ENCODE data around the gene ORAI2.
"Not testable (repeated sequence)": the region's sequence is repeated elsewhere in the genome, so short reads cannot be mapped to it uniquely, and the experiment has no call there.

The ORAI2 gene

GRCh38 chr7:102433219-102434038 is at the start of gene ORAI2:
Gene ORAI2 (plus strand): TSS chr7:102433575. CDS start chr7:102438957, 5,382 bp downstream.
- TF ChIP-seq POLR2A (IDR thresholded peaks at IDR 0.05; ENCODE audit: low read depth, low read length): peak; percentile 81
- DNase-seq (ENCODE audit: insufficient read length, low spot score) (peak; percentile 85), FAIRE-seq (no peak)

- DNase-seq (ENCODE audit: insufficient read length, low spot score) (no peak), FAIRE-seq (no peak)
- no peak for TF ChIP-seq POLR2A (IDR thresholded peaks at IDR 0.05; ENCODE audit: low read depth, low read length)
Measured at GRCh38 chr7:102387064-102387463, 46.3 kb upstream of the ORAI2 start.

- no peak for TF ChIP-seq POLR2A (IDR thresholded peaks at IDR 0.05; ENCODE audit: low read depth, low read length)
- no peak for FAIRE-seq
Measured at GRCh38 chr7:102389810-102390209, 43.6 kb upstream of the ORAI2 start.

GRCh38 chr7:102390697-102391484 is 42.5 kb upstream of the ORAI2 start:
- TF ChIP-seq POLR2A (IDR thresholded peaks at IDR 0.05; ENCODE audit: low read depth, low read length): no peak
- DNase-seq (ENCODE audit: insufficient read length, low spot score): peak; percentile 77
- FAIRE-seq: no peak

More at GRCh38 chr7:102389810-102390209, 43.6 kb upstream of the ORAI2 start:
- DNase-seq (ENCODE audit: insufficient read length, low spot score): no peak

- DNase-seq (ENCODE audit: insufficient read length, low spot score) (no peak), FAIRE-seq (no peak)
- TF ChIP-seq POLR2A (IDR thresholded peaks at IDR 0.05; ENCODE audit: low read depth, low read length): no peak
Measured at GRCh38 chr7:102392330-102392729, 41.0 kb upstream of the ORAI2 start.

GRCh38 chr7:102393467-102393866 is 39.9 kb upstream of the ORAI2 start:
- FAIRE-seq: no peak
- DNase-seq (ENCODE audit: insufficient read length, low spot score): no peak
- no peak for TF ChIP-seq POLR2A (IDR thresholded peaks at IDR 0.05; ENCODE audit: low read depth, low read length)

GRCh38 chr7:102395592-102395872 is 37.8 kb upstream of the ORAI2 start:
- no peak for TF ChIP-seq POLR2A (IDR thresholded peaks at IDR 0.05; ENCODE audit: low read depth, low read length)
- FAIRE-seq: no peak
- no peak for DNase-seq (ENCODE audit: insufficient read length, low spot score)

GRCh38 chr7:102395873-102396709 is 37.3 kb upstream of the ORAI2 start, which contains the start of gene PRKRIP1:
Gene PRKRIP1 (plus strand): TSS chr7:102396363. CDS start chr7:102396412, 49 bp downstream.
- TF ChIP-seq POLR2A (IDR thresholded peaks at IDR 0.05; ENCODE audit: low read depth, low read length): peak; percentile 7
- DNase-seq (ENCODE audit: insufficient read length, low spot score): peak; percentile 92
- FAIRE-seq: peak; percentile 27

- DNase-seq (ENCODE audit: insufficient read length, low spot score) (no peak), FAIRE-seq (no peak)
- TF ChIP-seq POLR2A (IDR thresholded peaks at IDR 0.05; ENCODE audit: low read depth, low read length): no peak
Measured at GRCh38 chr7:102396710-102397019, 36.7 kb upstream of the ORAI2 start.

GRCh38 chr7:102398543-102398942 is 34.8 kb upstream of the ORAI2 start:
- no peak for FAIRE-seq
- no peak for TF ChIP-seq POLR2A (IDR thresholded peaks at IDR 0.05; ENCODE audit: low read depth, low read length)

GRCh38 chr7:102400360-102400759 is 33.0 kb upstream of the ORAI2 start:
- DNase-seq (ENCODE audit: insufficient read length, low spot score): no peak
- TF ChIP-seq POLR2A (IDR thresholded peaks at IDR 0.05; ENCODE audit: low read depth, low read length): no peak
- no peak for FAIRE-seq

More at GRCh38 chr7:102398543-102398942, 34.8 kb upstream of the ORAI2 start:
- no peak for DNase-seq (ENCODE audit: insufficient read length, low spot score)

- DNase-seq (ENCODE audit: insufficient read length, low spot score) (no peak), FAIRE-seq (no peak)
- no peak for TF ChIP-seq POLR2A (IDR thresholded peaks at IDR 0.05; ENCODE audit: low read depth, low read length)
Measured at GRCh38 chr7:102403563-102403962, 29.8 kb upstream of the ORAI2 start.

- TF ChIP-seq POLR2A (IDR thresholded peaks at IDR 0.05; ENCODE audit: low read depth, low read length): no peak
- DNase-seq (ENCODE audit: insufficient read length, low spot score) (peak; percentile 38), FAIRE-seq (peak; percentile 36)
Measured at GRCh38 chr7:102404005-102404861, 29.1 kb upstream of the ORAI2 start.

GRCh38 chr7:102404862-102405188 is 28.6 kb upstream of the ORAI2 start:
- DNase-seq (ENCODE audit: insufficient read length, low spot score); FAIRE-seq: not testable (repeated sequence)

All from H54 (cell line).